ENCODE data around the gene ZNF550. TPM values are rescaled to one million over a fixed set of nuclear protein-coding genes. Genes with fewer than 3 reads are reported as not detected.

ZNF550 gene
- total and polyA plus RNA-seq, 2 experiments from 2014 or later, result 3.5 to 7.3 TPM

DNA sequence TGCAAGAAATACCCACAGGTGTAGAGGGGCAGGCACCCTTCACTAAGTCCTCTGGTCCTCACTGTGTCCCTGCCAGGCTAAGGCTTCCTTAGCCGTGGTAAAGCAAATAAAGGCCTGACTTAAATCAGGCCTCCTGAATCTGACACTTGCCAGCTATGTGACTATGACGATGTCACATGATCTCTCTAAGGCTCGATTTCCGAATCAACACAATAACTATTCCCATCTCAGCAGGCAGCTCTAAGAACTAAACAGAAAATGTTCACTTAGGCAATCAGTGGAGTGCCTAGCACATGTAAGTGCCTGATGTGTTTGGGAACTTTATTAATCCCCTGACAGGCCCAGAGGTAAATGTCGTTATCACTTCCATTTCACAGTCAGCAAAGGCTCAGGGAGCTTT is 2.0 kb downstream of the ZNF550 start:
- H3K9me2 ChIP-seq (ENCODE audit: insufficient read depth), result no peaks in the 10 kb centered on the region
- no peak for DNase-seq
- peaks cover 69% of the 10 kb centered on the region for H3K79me2 ChIP-seq (ENCODE audit: insufficient read depth)
- peaks cover 8% of the 10 kb centered on the region; the same call in 1 of the 2 replicates for H3F3A ChIP-seq (ENCODE audit: insufficient read depth)
- no peak overlapping the region for H2AFZ ChIP-seq
- peak overlapping the region; percentile 77 for H3K4me3 ChIP-seq
- H4K20me1 ChIP-seq (ENCODE audit: insufficient read depth), result no peaks in the 10 kb centered on the region
- no peaks in the 10 kb centered on the region for H3K27me3 ChIP-seq (replicated peaks; ENCODE audit: insufficient read depth)
- 93% methylated on average over 5 of the region's 5 CpGs for WGBS, 2 experiments (ENCODE audit: low coverage in 1 of 2, low lambda C conversion rate in 2 of 2, missing lambda C conversion rate in 2 of 2)
- peaks cover 14% of the 10 kb centered on the region; the same call in 1 of the 2 replicates for H3K4me1 ChIP-seq (ENCODE audit: insufficient read depth)
- H3K4me2 ChIP-seq (ENCODE audit: unreplicated experiment), result no peak overlapping the region
- H3K36me3 ChIP-seq (ENCODE audit: low read depth), result peaks cover 31% of the 10 kb centered on the region
- H3K9ac ChIP-seq, result 0 out of 2 replicates have a peak overlapping the region, but pooled peaks have one; percentile 83
- H3K27ac ChIP-seq, result no peak overlapping the region
- in situ Hi-C loops (cut with MboI), result no loop called here
- H3K9me3 ChIP-seq (ENCODE audit: low read depth), result no peaks in the 10 kb centered on the region
- no peak for TF ChIP-seq EZH2phosphoT487 (IDR thresholded peaks at IDR 0.05; ENCODE audit: insufficient read depth, low read depth)

DNA sequence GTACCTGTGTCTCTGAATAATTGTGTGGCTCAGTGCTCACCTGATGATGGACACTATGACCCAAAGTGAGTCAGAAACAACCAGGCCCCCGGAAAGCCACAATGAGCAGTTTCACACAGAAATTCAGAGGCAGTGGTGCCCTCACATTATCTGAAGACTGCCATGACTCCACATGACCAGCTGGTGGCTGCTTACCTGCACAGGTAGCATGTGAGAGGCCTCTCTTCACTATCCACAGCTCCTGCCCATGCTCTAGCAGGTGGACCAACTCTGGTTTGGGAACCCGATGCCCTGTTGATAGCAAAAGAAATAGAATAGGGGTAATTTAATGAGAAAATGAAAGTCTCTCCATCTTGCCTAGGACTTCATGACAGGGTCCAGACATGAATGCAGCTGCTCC is 7.2 kb downstream of the ZNF550 start:
- H3K9me3 ChIP-seq (ENCODE audit: low read depth), result no peaks in the 10 kb centered on the region
- H3K27me3 ChIP-seq (replicated peaks; ENCODE audit: insufficient read depth), result no peaks in the 10 kb centered on the region
- in situ Hi-C loops (cut with MboI), result no loop called here
- H3K4me2 ChIP-seq (ENCODE audit: unreplicated experiment), result no peak overlapping the region
- no peak for DNase-seq
- peaks cover 74% of the 10 kb centered on the region for H3K79me2 ChIP-seq (ENCODE audit: insufficient read depth)
- no peaks in the 10 kb centered on the region for H3F3A ChIP-seq (ENCODE audit: insufficient read depth)
- H3K27ac ChIP-seq, result no peak overlapping the region
- H3K4me1 ChIP-seq (ENCODE audit: insufficient read depth), result no peaks in the 10 kb centered on the region
- H3K36me3 ChIP-seq (ENCODE audit: low read depth), result peaks cover 83% of the 10 kb centered on the region
- H4K20me1 ChIP-seq (ENCODE audit: insufficient read depth), result no peaks in the 10 kb centered on the region
- no peak overlapping the region for H3K4me3 ChIP-seq
- no peak overlapping the region for H2AFZ ChIP-seq
- H3K9ac ChIP-seq, result no peak overlapping the region
- no peaks in the 10 kb centered on the region for H3K9me2 ChIP-seq (ENCODE audit: insufficient read depth)
- 98 to 100% methylated on average over 2 of the region's 2 CpGs for WGBS, 2 experiments (ENCODE audit: low coverage in 1 of 2, low lambda C conversion rate in 2 of 2, missing lambda C conversion rate in 2 of 2)
- TF ChIP-seq EZH2 (IDR thresholded peaks at IDR 0.05; ENCODE audit: insufficient read depth, poor library complexity, severe bottlenecking) (no peak), EZH2phosphoT487 (IDR thresholded peaks at IDR 0.05; ENCODE audit: insufficient read depth, low read depth) (no peak)

DNA sequence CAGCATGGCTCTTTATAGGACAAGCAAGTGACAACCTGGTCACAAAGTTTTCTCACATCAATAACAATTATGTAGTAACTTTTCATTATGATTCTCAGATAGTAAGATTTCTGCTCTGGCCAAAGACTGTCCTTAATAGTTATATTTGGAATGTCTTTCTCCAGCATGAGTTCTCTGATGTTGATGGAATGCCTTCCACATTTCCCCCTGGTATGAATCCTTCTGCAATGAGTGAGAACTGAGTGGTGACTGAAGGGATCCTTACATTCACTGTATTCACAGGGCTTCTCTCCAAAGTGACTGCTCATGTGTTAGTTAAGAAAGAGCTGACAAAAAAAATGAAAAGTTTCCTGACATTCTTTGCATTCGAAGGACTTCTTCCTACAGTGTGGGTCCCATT is 13.2 kb downstream of the ZNF550 start:
- Histone ChIP-seq H3K9ac (no peak overlapping the region), H3K4me1 (ENCODE audit: insufficient read depth) (no peaks in the 10 kb centered on the region), H3K4me2 (ENCODE audit: unreplicated experiment) (no peak overlapping the region), H2AFZ (no peak overlapping the region), H3K9me2 (ENCODE audit: insufficient read depth) (no peaks in the 10 kb centered on the region), H3K36me3 (ENCODE audit: low read depth) (peaks cover 100% of the 10 kb centered on the region), H3K79me2 (ENCODE audit: insufficient read depth) (peaks cover 72% of the 10 kb centered on the region), H3K27me3 (replicated peaks; ENCODE audit: insufficient read depth) (no peaks in the 10 kb centered on the region), H3F3A (ENCODE audit: insufficient read depth) (peaks cover 13% of the 10 kb centered on the region; the same call in 1 of the 2 replicates), H3K27ac (no peak overlapping the region), H3K4me3 (no peak overlapping the region), H3K9me3 (ENCODE audit: low read depth) (peaks cover 3% of the 10 kb centered on the region), H4K20me1 (ENCODE audit: insufficient read depth) (no peaks in the 10 kb centered on the region)
- TF ChIP-seq EZH2 (IDR thresholded peaks at IDR 0.05; ENCODE audit: insufficient read depth, poor library complexity, severe bottlenecking) (no peak), EZH2phosphoT487 (IDR thresholded peaks at IDR 0.05; ENCODE audit: insufficient read depth, low read depth) (no peak)
- DNase-seq, result no peak
- WGBS, 2 experiments (ENCODE audit: low coverage in 1 of 2, low lambda C conversion rate in 2 of 2, missing lambda C conversion rate in 2 of 2), result 96 to 100% methylated on average over 1 of the region's 1 CpG
- in situ Hi-C loops (cut with MboI), result no loop called here

DNA sequence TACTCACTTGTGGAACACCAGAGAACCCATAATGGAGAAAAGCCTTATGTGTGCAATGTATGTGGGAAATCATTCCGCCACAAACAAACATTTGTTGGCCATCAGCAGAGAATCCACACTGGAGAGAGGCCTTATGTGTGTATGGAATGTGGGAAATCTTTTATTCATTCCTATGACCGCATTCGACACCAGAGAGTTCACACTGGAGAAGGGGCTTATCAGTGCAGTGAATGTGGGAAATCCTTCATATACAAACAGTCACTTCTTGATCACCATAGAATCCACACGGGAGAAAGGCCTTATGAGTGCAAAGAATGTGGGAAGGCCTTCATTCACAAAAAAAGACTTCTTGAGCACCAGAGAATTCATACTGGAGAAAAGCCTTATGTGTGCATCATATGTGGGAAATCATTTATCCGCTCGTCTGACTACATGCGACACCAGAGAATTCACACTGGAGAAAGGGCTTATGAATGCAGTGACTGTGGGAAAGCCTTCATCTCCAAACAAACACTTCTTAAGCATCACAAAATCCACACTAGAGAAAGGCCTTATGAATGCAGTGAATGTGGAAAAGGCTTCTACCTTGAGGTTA is 21.6 kb downstream of the ZNF550 start:
- Histone ChIP-seq H2AFZ (no peak overlapping the region), H3K79me2 (ENCODE audit: insufficient read depth) (peaks cover 33% of the 10 kb centered on the region), H3K4me2 (ENCODE audit: unreplicated experiment) (no peak overlapping the region), H3K4me1 (ENCODE audit: insufficient read depth) (no peaks in the 10 kb centered on the region), H3F3A (ENCODE audit: insufficient read depth) (peaks cover 35% of the 10 kb centered on the region; the same call in 1 of the 2 replicates), H3K4me3 (no peak overlapping the region), H3K9ac (no peak overlapping the region), H3K27ac (no peak overlapping the region), H3K9me3 (ENCODE audit: low read depth) (peaks cover 14% of the 10 kb centered on the region), H3K9me2 (ENCODE audit: insufficient read depth) (no peaks in the 10 kb centered on the region), H3K27me3 (replicated peaks; ENCODE audit: insufficient read depth) (no peaks in the 10 kb centered on the region), H3K36me3 (ENCODE audit: low read depth) (peaks cover 66% of the 10 kb centered on the region), H4K20me1 (ENCODE audit: insufficient read depth) (no peaks in the 10 kb centered on the region)
- TF ChIP-seq EZH2phosphoT487 (IDR thresholded peaks at IDR 0.05; ENCODE audit: insufficient read depth, low read depth) (no peak), EZH2 (IDR thresholded peaks at IDR 0.05; ENCODE audit: insufficient read depth, poor library complexity, severe bottlenecking) (no peak)
- in situ Hi-C loops (cut with MboI), result no loop called here
- DNase-seq, result no peak
- WGBS, 2 experiments (ENCODE audit: low coverage in 1 of 2, low lambda C conversion rate in 2 of 2, missing lambda C conversion rate in 2 of 2), result 99% methylated on average over 7 of the region's 7 CpGs
